DMS53 treated with DMSO at 0.1 percent for 48 hours (cell line): ENCODE data around the gene TMPRSS6.

Source experiments
- DNase-seq: peaks from one replicate; lab custom pipeline; 2025; ENCODE audit not compliant: unreplicated experiment; lab: John Stamatoyannopoulos, UW

TMPRSS6 gene

GRCh38 chr22:37118083-37118482 lies 8.6 kb upstream of the TMPRSS6 start:
- DNase-seq, result no peak

DNA sequence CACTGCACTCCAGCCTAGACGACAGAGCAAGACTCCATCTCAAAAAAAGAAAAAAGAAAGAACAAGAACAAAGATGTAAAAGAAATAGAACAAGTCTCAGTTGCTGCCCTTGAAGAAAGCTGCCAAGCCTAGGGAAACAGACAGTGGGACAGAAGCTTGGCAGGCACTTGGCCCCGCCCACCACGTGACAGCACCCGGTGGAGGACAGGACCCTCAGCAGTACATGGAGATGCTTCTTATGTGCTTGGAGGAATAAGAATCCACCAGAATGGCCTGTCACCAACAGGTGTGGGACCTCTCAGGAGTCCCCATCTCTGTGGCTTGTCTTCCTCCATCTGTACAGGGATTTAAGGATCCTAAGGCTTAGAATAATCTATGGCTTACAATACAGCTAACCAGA lies 7.6 kb upstream of the TMPRSS6 start:
- no peak for DNase-seq

- DNase-seq, result no peak
These were observed 5.5 kb upstream of the TMPRSS6 start for GRCh38 chr22:37115032-37115431.

GRCh38 chr22:37113757-37114156 lies 4.2 kb upstream of the TMPRSS6 start:
- no peak for DNase-seq

DNA sequence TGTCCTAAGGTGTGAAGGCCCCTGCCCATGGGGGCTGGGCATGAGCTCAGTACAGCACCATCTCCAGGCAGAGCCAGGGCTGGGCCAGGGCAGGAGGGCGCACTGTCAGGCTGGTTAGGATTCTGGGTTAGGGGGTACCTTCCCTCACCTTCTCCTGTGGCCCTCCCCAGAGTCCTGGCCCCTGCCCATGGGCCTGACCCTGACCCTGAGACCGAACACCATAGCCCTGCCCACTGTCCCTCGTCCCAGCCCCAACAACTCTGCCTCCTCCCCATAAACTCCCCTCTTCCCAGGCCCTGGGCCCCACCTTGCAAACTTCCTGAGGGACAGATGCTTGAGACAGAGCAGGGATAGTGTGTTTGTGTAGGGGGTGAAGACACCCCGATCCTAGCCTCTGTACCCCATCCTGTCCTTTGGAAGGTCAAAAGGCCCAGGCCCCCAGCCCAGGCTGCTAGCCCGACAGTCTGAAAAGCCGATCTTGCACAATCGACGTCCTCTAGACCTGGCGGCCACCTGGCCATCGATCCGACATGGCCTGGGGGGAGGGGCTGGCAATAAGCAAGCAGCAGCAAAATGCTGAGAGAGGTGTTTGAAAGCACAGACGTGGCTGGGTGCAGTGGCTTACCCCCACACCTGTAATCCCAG lies 2.7 kb upstream of the TMPRSS6 start:
- no peak for DNase-seq

DNA sequence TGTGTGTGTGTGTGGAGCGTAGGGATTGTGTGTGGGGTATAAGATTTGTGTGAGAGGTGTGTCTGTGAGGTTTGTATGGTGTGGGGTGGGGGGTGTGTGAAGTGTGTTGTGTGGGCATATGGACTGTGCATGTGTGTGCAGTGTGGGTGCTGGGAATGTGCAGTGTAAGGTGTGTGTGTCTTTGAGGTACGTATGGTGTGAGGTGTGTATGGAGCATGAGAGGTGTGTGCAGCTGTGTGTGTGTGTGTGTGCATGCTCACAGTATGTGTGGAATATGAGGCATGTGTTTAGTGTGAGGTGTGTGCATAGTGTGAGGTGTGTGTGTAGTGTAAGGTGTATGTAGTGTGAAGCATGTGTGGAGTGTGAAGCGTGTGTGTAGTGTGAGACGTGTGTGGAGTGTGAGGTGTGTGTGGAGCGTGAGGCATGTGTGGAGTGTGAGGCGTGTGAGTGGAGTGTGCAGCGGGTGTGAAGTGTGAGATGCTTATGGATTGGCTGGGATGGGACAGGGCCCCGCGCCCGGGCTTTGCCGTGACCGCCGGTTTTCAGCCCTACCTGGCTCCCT lies 1.7 kb upstream of the TMPRSS6 start:
- DNase-seq, result no peak

GRCh38 chr22:37107816-37108621 lies 1.5 kb downstream of the TMPRSS6 start:
- no peak for DNase-seq

GRCh38 chr22:37105990-37106389 lies 3.5 kb downstream of the TMPRSS6 start:
- no peak for DNase-seq

DNA sequence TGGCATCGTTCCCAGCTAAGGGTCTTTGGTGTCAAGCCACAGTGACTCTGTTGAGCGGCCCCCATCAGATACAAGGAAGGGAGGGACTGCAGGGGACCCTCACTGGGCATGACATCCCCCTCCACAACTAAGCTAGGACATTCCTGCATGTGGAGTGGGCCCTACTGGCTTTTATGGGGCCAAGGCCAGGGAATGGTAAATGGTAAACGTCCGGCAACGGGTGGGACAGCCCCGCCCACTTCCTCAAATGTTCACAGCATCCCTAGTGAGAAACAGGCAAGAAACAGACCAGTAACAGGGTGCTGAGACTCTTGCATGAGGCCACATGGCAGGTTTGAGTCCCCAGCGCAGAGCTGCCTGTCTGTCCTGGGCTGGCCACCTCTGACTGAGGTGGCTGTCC lies 4.4 kb downstream of the TMPRSS6 start:
- no peak for DNase-seq

- DNase-seq, result no peak
These were observed 5.7 kb downstream of the TMPRSS6 start for GRCh38 chr22:37103656-37104452.

DNA sequence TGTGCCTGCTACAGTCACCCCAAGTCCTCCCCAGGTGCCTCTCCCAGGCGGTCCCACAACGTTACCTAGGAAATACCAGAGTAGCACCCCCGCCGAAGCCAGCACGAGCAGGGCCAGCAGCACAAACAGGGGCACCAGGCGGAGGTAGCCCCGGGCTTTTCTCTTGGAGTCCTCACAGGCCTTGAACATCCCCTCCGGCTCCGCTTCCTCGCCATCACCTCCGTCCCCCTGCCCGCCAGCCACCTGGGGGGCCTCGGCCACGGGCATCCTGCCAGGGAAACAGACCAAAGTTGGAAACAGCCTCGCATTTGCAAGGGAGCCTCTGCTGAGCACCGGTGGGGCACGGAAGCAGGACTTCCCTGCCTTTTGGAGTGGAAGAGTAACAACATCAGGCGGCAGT lies 6.4 kb downstream of the TMPRSS6 start:
- DNase-seq, result no peak

DNA sequence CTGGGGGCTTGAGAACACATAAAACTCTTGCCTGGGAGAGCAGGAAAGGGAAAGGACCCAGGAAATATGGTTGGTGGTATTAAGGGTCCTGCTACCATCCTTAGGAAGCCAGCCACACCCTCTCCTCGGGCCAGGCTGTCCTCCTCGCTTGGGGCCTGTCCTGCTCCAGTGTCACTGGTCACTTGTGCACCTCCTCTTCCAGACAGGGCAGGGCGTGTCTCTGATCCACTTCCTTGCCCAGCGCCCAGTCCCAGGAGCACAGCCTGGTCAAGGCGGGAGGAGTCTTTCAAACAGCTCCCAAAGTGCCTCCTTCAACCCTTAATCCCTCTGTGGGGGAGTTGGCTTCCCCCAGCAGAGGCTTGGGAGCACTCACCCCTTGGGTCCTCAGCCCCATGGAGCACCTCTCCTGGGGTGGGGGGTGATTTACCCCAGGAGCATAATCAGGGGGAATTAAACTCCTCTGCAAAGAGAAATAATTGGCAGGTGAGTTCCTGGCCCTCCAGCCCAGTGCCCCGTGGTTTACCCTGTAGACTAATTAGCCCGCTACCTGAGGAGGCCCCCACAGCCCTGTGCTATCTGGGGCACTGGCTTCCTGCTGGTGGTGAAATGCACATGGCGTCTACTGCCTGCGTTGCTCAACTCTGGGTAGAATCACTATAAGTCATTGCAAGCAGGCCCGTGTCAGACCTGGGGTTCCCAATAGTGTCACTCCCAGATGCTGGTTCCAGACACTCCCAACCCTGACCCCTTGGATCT lies 8.0 kb downstream of the TMPRSS6 start:
- no peak for DNase-seq

DNA sequence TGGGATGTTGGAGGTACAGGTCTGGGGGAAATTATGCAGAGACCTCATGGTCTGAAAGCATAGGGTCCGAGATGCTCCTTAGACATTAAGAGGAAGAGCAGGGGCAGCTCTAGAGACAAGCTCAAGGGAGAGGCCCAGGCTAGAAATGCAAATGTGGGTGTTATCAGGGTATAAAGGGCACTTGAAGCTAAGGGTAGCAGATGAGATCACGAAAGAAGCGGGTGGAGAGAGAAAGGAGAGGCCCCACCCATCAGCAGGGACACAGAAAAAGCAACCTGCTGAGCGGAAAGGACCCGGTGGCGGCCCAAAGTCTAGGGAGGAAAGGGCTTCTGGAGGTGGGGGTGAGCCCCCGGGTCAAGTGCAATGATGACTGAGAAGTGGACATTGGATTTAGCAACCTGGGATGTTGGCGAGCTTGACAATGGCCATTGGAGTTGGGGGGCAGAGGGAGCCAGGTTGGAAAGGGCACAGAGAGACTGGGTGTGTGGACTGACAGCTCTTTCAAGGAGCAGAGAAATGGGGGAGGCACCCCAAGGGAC lies 8.9 kb downstream of the TMPRSS6 start:
- DNase-seq, result no peak

- DNase-seq, result no peak
These were observed 10.4 kb downstream of the TMPRSS6 start for GRCh38 chr22:37098976-37099591.

GRCh38 chr22:37097346-37097745 lies 12.2 kb downstream of the TMPRSS6 start:
- no peak for DNase-seq

DNA sequence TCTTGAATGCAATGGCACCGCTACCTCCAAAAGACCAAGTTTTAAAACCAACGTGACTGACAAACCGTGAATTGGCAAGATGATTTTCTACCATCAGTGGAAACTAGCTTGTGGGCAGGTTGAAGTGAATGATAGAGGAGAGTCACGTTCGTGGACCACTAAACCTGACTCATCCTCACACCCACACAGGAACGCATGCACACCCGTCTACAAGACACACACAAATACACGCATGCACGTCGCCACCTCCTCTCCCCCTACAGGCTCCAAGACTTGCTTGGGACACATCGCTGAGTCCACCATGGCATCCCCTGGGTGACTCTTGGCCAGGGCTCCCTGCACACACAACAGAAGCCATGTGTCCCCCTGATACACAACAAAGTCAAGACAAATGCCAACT lies 14.4 kb downstream of the TMPRSS6 start:
- DNase-seq, result no peak

DNA sequence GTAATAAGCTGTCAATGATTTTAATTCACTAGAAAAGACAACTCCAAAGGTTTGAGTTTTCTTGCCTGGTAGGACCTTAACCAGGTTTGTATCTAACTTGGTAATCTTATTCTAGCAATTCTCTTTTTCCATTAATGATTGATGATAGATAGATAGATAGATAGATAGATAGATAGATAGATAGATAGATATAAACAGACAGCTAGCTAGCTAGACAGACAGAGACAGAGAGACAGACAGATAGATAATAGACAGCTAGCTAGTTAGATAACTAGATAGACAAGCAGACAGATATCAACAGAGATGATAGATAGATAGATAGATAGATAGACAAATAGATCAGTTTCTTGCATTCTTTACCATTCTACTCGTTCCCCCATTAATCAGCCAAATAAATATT lies 15.3 kb downstream of the TMPRSS6 start:
- DNase-seq, result no peak

- no peak for DNase-seq
These were observed 16.5 kb downstream of the TMPRSS6 start for GRCh38 chr22:37092997-37093396.

GRCh38 chr22:37091994-37092393 lies 17.5 kb downstream of the TMPRSS6 start:
- no peak for DNase-seq
